Left lung (tissue), 10 donors: ENCODE results near the gene RABGAP1L. TPM values are rescaled to one million over a fixed set of nuclear protein-coding genes. Genes with fewer than 3 reads are reported as not detected.

ENCODE experiments used
- ATAC-seq: fragments of 200-7000 bp; cut with Tn5 transposase; one replicate; pipeline ENCODE4 v1.9.1; 2020; ENCODE audit warnings: moderate library complexity
- DNase-seq, 4 donors: peaks; one replicate each; pipeline ENCODE4 v3.0.0-alpha.2; 2013 to 2020
- H3K27ac ChIP-seq, 2 donors: fragments of 200-600 bp; sonication (generic) in 1 of 2; one replicate each; pipeline versions ENCODE4 v1.5.0 to v1.8.0; 2020 to 2021
- H3K27me3 ChIP-seq, 2 donors: fragments of 200-600 bp; sonication (generic) in 1 of 2; one replicate each; pipeline versions ENCODE4 v1.5.0 to v1.8.0; 2020 to 2021
- H3K36me3 ChIP-seq, 2 donors: fragments of 200-600 bp; sonication (generic) in 1 of 2; one replicate each; pipeline versions ENCODE4 v1.5.0 to v1.8.0; 2020 to 2021
- H3K4me1 ChIP-seq, 2 donors: fragments of 200-600 bp; one replicate each; pipeline ENCODE4 v1.8.0; 2021
- H3K4me3 ChIP-seq, 2 donors: fragments of 200-600 bp; sonication (generic) in 1 of 2; one replicate each; pipeline versions ENCODE4 v1.5.0 to v1.8.0; 2020 to 2021; ENCODE audit warnings: mild to moderate bottlenecking in 1 of 2
- H3K9me3 ChIP-seq, 2 donors: fragments of 200-600 bp; sonication (generic) in 1 of 2; one replicate each; pipeline versions ENCODE4 v1.5.0 to v1.8.0; 2020 to 2021
- CTCF ChIP-seq, 2 donors: fragments of 200-600 bp; sonication (generic) in 1 of 2; IDR thresholded peaks; one replicate each; pipeline versions ENCODE4 v1.5.0 to v1.8.0; 2021; ENCODE audit warnings: antibody characterized with exemption in 2 of 2
- intact Hi-C, 2 donors: fragments of 100-400 bp; cut with DNase I; formaldehyde crosslinking; loops; one replicate each; pipeline versions ENCODE4 v1.11.2 to v1.14.2; 2022
- polyA plus RNA-seq, 6 donors: library from polyadenylated mRNA; unstranded; fragments of 120-200 nt; gene quantifications; one replicate each; pipeline ENCODE4 v1.2.1, GENCODE V29; 2013; ENCODE audit not compliant: insufficient read length in 6 of 6
- total RNA-seq, 2 donors: library from RNA; stranded (reverse); fragmentation: NEBNext Ultra II Directional; extraction: Animal tissue kit (Norgen Biotek cat#: 25700); gene quantifications; one replicate each; pipeline ENCODE4 v1.2.1, GENCODE V29; 2021
- donor health status: DM: no; HTN: yes; CAD: no.
- donor health status: DM: no; HTN: no; CAD: no.

Gene RABGAP1L
- total and polyA plus RNA-seq, 8 donors = 40.3 to 67.3 (median 51.4) TPM

- H3K27ac ChIP-seq = peak overlapping the region; percentile 29 to 54
- ATAC-seq = peak; percentile 37
- no peak for DNase-seq
- no peaks in the 10 kb centered on the region for H3K9me3 ChIP-seq
- H3K36me3 ChIP-seq = no peaks in the 10 kb centered on the region
- H3K27me3 ChIP-seq = no peaks in the 10 kb centered on the region
- peaks cover 0 to 10% of the 10 kb centered on the region in 2 donors for H3K4me1 ChIP-seq
- no peak for TF ChIP-seq CTCF (IDR thresholded peaks at IDR 0.05)
- intact Hi-C loops = no loop called here
- H3K4me3 ChIP-seq = peak overlapping the region; percentile 1 to 29
These were observed 717.9 kb downstream of the RABGAP1L start for GRCh38 chr1:174877208-174877673.

- Histone ChIP-seq H3K4me1 (peaks cover 0 to 6% of the 10 kb centered on the region in 2 donors), H3K27ac (no peak overlapping the region), H3K36me3 (no peaks in the 10 kb centered on the region), H3K9me3 (no peaks in the 10 kb centered on the region), H3K27me3 (no peaks in the 10 kb centered on the region), H3K4me3 (no peak overlapping the region)
- no peak for ATAC-seq
- intact Hi-C loops = no loop called here
- DNase-seq = no peak
- TF ChIP-seq CTCF (IDR thresholded peaks at IDR 0.05) = no peak
These were observed 720.9 kb downstream of the RABGAP1L start for GRCh38 chr1:174880171-174880570.

GRCh38 chr1:174883409-174883808, 724.1 kb downstream of the RABGAP1L start:
- Histone ChIP-seq H3K36me3 (no peaks in the 10 kb centered on the region), H3K27ac (no peak overlapping the region), H3K9me3 (no peaks in the 10 kb centered on the region), H3K27me3 (no peaks in the 10 kb centered on the region), H3K4me3 (no peak overlapping the region), H3K4me1 (peaks cover 0 to 6% of the 10 kb centered on the region in 2 donors)
- intact Hi-C loops = no loop called here
- TF ChIP-seq CTCF (IDR thresholded peaks at IDR 0.05) = no peak
- peak; percentile 79 for ATAC-seq
- DNase-seq = no peak

GRCh38 chr1:174884038-174884437, 724.7 kb downstream of the RABGAP1L start:
- intact Hi-C loops = no loop called here
- Histone ChIP-seq H3K27me3 (no peaks in the 10 kb centered on the region), H3K27ac (no peak overlapping the region), H3K9me3 (no peaks in the 10 kb centered on the region), H3K4me1 (peaks cover 0 to 6% of the 10 kb centered on the region in 2 donors), H3K4me3 (no peak overlapping the region), H3K36me3 (no peaks in the 10 kb centered on the region)
- TF ChIP-seq CTCF (IDR thresholded peaks at IDR 0.05) = no peak
- ATAC-seq = peak; percentile 42
- no peak for DNase-seq

- H3K9me3 ChIP-seq = no peaks in the 10 kb centered on the region
- no peak for TF ChIP-seq CTCF (IDR thresholded peaks at IDR 0.05)
- no peaks in the 10 kb centered on the region for H3K36me3 ChIP-seq
- DNase-seq = no peak
- no peaks in the 10 kb centered on the region for H3K27me3 ChIP-seq
- peaks cover 0 to 6% of the 10 kb centered on the region in 2 donors for H3K4me1 ChIP-seq
- H3K27ac ChIP-seq = no peak overlapping the region
- H3K4me3 ChIP-seq = no peak overlapping the region
- no peak for ATAC-seq
- intact Hi-C loops = no loop called here
These were observed 725.2 kb downstream of the RABGAP1L start for GRCh38 chr1:174884566-174884965.
